HG02852 (cell line): ENCODE data around the gene PRR7.

Experiments used
- ATAC-seq: cut with Tn5 transposase; IDR thresholded peaks from one replicate; pipeline ENCODE4 v1.9.1; 2021; ENCODE audit warnings: mild to moderate bottlenecking, moderate library complexity; ENCODE audit not compliant: unreplicated experiment

PRR7 gene

DNA sequence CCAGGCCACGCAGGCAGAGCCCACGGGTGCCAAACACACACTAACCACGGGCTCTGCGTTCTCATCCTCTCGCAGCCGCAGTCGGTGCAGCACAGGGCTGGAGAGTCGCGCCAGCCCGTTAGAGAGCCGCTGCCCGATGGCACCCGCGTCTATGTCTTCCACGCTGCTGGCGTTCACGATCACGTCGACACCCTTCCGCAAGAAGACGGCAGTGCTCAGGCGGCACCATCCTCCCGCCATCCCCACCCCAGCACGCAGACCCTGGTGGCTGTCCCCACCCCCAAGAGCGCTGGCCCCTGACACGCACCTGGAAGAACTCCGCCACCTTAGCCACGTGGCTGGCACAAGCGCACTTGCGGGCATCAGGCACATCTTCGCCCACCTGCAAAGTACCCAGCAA lies 20.8 kb downstream of the PRR7 start:
- no peak for ATAC-seq

GRCh38 chr5:177468329-177468684 lies 21.7 kb downstream of the PRR7 start:
- ATAC-seq: no peak

DNA sequence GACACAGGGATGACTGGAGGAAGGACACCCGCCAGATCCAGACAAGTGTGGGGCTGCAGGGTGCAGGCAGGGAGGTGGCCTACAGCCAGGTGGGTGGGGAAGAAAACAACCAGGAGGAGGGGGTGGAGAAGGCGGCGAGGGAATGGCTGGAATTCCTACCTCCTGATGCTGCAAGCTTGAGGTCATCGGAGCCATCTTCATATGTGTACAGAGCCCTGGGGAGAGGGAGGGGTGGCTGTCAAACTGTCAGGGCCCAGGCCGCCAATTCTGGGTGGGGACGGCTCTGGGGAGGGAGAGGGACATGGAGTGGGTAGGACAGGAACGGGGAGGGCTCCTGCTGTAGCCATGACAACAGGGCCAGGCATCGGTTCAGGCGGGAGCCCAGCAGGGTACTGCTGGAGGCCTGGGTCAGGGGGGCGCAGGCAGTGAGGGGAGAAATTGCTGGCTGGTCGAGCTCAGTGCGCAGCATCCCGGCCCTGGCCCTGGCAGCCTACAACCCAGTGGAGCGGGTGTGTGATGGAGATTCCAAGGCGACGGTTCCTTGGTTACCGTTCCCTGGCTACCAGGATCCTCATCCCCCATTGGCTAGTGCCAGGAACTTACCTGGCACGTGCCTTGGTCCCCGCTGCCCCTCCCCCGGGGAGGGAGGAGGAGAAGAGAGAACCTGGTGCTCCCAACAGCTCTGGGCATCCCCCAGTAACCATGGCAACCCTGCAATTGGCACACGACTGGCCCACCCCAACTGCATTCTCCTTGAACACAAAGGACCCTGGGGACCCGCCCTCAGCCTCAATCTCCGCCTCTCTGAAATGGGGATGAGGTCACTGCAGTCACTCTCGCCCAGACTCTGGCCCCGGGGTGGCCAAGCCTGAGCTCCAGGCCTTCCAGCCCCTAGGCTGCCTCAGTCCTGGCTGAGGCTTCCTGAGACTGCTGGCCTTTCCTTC lies 22.3 kb downstream of the PRR7 start:
- ATAC-seq: no peak

- no peak for ATAC-seq
Observed at GRCh38 chr5:177469750-177470525, 23.3 kb downstream of the PRR7 start.

- no peak for ATAC-seq
Observed at GRCh38 chr5:177470759-177471536, 24.3 kb downstream of the PRR7 start.

DNA sequence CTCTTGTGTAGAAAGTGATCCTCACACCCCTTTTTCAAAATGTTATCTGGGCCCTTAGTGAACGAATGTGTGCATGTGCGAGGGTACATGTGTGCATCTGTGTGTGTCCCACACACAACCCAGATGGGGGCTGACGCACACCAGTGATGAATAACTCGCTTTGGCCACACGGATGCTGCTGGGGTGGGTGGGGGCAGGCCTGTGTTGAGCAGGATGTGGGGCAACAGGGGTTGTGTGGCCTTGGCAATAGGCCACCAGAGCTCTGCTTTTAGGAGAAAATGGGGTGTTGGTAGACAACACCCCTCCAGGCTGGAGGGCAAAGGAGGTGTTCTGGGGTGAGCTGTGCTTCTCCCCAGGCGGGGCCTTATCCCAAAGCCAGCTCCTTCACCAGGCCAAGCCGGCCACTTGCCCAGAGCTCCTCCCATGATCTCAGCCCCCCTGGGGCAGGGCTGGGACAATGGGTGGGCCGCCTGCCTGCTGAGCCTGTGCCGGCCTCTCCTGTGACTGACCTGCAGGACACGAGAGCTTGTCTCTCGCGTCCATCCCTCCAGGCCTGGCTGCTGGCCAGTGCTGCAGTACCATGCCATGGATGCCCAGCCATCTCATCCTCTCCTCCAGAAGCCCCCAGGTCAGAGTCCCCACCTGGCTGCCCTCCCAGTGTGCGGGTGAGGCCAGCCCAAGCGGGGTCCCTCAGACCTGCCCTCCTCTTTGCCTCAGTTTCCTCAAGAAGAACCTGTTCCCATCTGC lies 25.2 kb downstream of the PRR7 start:
- no peak for ATAC-seq

DNA sequence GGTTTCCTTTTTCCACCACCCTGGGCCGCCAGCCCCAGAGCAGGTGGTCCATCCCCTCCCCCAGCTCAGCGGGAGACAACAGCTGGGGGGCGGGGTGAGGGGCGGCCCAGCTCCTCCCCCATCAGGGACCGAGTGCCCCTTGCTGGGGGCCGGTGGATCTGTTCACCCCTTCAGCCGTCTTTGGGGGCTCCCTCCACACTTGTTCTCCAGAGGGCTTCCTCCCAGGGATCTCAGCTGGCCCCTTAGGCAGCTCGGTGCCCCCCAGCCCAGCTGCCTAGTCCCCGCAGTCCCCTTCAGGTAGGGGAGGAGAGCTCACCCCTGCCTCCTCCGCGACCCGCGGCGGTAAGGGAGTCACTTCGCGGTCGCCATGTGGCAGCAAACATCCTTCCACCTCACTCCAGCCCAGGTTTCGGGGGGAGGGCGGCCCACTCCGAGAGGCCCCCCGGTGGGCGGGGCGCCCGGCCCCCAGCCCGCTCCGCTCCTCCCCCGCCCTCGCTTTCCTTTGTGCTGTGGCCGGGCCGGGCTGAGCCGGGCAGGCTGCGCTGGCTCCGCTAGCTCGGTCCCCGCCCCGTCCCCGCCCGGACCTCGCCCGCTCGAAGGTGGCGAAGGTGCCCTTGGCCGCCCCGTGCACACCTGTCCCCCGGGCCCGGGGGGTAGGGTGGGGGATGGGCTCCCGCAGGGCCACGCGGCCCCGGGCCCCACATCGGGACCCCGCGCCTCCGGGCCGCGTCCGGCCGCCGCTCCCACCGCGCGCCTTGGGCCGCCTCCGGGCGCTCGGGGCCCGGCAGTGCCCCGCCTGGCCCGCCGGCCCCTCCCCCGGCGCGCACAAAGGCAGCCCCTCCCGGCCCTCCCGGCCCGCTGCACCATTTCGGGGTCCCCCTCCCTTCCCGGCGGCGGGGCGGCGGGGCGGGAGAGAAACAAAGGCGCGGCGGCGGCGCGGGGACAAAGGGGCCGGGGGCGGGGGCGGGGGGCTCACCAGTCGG lies 26.1 kb downstream of the PRR7 start:
- peak; percentile 41 for ATAC-seq

GRCh38 chr5:177473443-177474001 lies 26.9 kb downstream of the PRR7 start, which contains the start of gene DBN1:
TSS of gene DBN1 (minus strand) at chr5:177473634. CDS start at chr5:177473521, 113 bp downstream.
- ATAC-seq: no peak

GRCh38 chr5:177474002-177474476 lies 27.4 kb downstream of the PRR7 start:
- no peak for ATAC-seq

DNA sequence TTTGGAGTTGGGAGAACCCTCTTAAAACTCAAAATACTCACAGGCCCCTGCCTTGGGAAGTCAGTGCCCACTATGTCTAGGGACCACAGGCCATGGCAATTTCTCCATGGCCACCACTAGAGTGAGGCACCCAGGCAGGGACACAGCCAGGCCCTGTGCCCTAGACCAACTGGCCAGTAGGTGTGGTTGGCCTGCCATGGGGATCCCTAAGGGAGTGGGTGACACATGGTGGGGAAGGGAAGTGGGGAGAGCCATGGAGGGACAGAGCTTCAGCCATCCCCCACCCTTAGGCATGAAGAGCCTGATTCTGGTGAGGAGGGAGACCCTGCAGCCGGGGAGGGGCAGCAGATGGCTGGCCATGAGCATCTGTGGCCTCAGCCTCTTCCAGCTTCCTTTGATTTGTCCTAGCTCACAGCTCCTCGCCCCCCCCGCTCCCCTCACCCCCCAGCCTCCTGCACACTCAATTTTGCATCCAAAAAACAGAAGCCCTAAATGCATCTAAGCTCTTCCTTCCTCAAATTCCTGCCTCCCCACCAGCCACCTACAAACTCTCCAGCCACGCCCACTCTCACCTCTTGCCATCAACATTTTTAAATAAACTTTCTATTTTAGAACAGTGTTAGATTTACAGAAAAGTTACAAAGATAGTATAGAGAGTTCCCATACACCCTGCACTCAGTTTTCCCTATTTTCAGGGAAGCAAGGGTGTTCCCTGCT lies 28.4 kb downstream of the PRR7 start:
- ATAC-seq: no peak

GRCh38 chr5:177475563-177476427 lies 29.2 kb downstream of the PRR7 start:
- no peak for ATAC-seq

DNA sequence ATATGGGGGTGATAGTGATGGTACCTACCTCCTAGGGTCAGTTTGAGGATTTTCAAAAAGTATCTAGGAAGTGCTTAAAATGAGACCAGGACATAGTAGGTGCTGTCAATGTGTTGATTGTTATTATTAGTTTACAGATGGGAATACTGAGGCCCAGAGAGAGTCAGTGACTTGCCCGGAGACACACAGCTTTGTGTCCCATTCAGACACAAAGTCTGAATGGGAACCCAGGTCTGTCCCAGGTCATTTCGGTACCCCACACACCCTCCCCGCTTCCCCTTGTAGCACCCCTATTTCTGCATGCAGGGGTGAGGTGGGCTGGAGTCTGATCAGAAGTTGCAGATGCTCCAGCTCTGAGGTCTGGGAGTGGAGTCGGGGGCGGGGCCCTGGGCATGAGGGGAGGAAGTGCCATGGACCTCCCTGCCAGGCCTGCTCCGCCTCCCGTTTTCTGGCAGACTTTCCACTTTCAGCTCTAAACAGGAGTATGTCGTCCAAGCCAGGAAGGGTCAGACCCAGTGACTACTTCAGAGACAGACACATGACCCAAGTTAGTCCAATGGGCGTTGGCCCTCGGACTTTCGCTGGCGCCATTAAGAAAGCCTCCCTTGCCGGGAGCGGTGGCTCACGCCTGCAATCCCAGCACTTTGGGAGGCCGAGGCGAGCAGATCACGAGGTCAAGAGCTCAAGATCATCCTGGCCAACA lies 30.1 kb downstream of the PRR7 start:
- no peak for ATAC-seq

- ATAC-seq: no peak
Observed at GRCh38 chr5:177477701-177478477, 31.3 kb downstream of the PRR7 start.

DNA sequence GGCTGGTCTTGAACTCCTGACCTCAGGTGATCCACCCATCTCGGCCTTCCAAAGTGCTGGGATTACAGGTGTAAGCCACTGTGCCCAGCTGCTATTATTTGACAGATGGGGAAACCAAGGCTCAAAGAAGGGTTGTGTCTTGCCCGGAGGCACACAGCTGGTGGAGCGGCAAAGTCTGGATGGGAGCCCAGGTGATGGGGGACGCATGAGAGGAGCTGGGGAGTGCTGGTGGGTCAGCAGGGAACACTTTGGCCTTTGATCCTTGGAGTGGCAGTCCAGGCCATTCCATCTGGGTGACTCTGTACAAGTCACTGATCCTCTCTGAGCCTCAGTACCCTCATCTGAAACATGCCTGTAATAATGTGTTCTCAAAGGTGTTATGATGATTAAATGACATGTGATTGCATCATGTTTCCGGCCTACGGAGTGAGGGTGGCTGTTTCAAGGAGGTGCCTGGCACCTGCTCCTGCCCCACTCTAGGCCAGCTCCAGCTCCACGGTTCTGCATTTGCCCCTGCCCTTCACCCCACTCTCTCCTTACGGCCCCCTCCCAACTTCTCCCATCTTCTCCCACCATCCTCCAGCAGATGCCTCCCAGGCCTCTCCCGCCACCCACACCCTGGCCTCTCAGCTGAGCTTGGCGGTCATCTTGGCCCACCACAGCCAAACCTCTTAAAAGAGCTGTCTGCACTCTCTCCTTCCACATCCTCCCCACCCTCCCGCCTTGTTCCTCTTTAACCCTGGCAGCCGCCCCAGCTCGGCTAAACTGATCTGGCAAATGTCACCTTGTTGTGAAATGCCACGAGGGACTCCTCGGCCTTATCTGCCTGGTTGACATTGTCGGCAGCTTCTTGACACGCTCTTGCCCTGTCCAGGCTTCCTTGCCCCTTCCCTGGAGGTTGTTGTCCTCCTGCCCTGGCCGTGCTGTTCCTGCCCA lies 32.4 kb downstream of the PRR7 start:
- ATAC-seq: no peak

- ATAC-seq: no peak
Observed at GRCh38 chr5:177479774-177480173, 33.2 kb downstream of the PRR7 start.
